22Rv1 (cell line): ENCODE data around the gene CAMKMT.

Source experiments
- CTCF ChIP-seq: fragments of 450-650 bp; IDR thresholded peaks from 2 replicates; pipeline ENCODE4 v1.5.1; 2017; ENCODE audit warnings: mild to moderate bottlenecking
- ZFX ChIP-seq: fragments of 450-650 bp; IDR thresholded peaks from 2 replicates; pipeline ENCODE4 v1.6.1; 2017; ENCODE audit warnings: antibody characterized with exemption, borderline replicate concordance

GRCh38 chr2:44674473-44675284 lies 312.9 kb downstream of the CAMKMT start:
- TF ChIP-seq CTCF (no peak), ZFX (no peak)
